HG03103 (cell line): ENCODE results near the gene YPEL5.

Experiments used
- ATAC-seq: cut with Tn5 transposase; IDR thresholded peaks from one replicate; pipeline ENCODE4 v1.9.1; 2021; ENCODE audit warnings: low read depth; ENCODE audit not compliant: unreplicated experiment

The YPEL5 gene

DNA sequence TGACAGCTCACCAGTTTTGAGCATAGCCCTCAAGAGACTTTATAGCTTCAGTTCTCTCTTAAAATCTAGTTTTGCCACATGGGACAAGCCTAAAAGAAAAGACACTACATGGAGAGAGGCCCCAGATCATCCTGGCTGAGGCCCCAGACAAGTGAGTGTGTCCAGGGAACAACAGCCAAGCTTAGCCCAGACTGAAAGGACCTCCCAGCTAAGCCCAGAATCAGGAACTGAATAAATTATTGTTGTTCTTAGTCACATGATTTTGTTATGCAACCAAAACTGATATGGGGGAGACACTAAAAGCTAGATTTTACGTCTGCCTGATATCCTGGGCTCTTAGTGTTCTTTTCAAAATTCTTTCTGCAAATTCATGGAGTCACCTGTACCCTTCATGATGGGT, 55.2 kb downstream of the YPEL5 start:
- no peak for ATAC-seq

GRCh38 chr2:30203156-30203555, 56.3 kb downstream of the YPEL5 start:
- no peak for ATAC-seq

DNA sequence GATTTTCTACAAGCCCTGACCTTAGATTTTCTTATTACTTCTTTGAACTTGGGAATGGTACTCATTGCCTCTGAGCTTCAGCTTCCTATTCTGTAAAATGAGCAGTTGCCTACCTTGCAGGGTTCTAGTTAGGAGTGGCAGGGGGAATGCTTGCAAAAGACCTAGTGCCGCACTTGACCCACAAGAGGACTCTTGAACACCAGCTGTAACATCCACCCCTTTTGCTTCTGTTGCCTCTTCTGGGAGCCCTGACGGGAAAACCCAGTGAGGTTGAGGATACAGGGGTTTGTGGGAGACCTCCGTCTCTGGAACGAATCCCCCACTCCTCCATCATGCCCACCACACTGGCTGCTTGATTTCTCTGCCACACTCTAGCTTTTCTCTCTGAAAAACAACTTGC, 57.5 kb downstream of the YPEL5 start:
- ATAC-seq = no peak

- no peak for ATAC-seq
Observed at GRCh38 chr2:30205456-30205855, 58.6 kb downstream of the YPEL5 start.

GRCh38 chr2:30206461-30207430, 59.9 kb downstream of the YPEL5 start:
- ATAC-seq = no peak

GRCh38 chr2:30208453-30208852, 61.6 kb downstream of the YPEL5 start:
- ATAC-seq = no peak

DNA sequence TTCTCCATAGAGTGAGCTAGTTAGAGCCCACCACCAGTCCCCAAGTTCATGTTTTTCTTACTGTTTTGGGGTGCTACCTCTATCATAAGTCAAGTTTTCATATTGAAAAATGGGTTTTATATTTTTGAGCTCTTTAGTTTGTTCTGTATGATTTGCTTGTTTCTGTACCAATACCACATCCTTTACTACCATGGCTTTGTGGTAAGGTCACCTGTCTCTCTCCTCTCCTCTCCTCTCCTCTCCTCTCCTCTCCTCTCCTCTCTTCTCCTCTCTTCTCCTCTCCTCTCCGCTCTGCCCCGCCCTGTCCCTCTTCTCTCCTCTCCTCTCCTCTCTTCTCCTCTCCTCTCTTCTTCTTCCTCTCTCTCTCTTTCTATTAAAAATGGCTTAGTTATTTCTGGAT, 62.4 kb downstream of the YPEL5 start:
- no peak for ATAC-seq
